ENCODE measurements around the gene ZNF726.

DNA sequence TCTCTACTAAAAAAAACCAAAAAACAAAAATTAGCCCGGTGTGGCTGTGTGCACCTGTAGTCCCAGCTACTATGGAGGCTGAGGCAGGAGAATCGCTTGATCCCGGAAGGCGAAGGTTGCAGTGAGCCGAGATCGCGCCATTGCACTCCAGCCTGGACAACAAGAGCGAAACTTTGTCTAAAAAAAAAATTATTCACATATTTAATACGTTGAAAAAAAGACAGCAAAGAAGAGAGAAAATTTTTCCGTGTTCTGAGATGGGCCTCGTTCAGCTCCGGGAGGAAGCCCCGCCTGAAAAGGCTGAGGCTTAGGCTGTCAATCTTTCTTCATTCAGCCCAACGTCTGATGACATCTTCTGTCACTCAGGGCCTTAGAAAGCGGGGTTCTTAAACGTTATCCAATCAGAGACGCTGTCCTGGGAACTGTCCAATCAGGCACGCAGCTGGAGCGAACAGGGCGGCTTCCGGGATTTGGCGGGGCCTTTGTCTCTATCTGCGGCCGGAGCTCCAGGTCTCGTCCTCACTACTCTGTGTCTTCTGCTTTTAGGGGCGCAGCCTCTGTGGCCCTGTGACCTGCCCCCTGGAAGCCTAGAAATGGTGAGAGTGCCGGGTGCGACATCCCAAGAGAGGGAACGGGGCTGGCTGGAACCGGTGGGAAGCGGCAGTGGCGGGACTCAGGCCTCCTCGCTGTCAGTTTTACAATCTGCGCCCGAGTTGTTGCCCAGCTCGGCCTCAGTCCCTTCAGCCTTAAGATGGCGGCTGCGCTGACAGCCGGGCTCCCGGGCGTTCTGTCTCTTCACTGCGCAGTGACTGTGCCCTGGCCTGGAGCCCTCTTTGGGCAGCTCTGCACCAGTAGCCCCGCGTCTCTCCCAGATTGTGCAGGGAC, at the start of gene ZNF726:
- no peak for TF ChIP-seq POLR2A (IDR thresholded peaks at IDR 0.05)
- TF ChIP-seq, protein P1, sequence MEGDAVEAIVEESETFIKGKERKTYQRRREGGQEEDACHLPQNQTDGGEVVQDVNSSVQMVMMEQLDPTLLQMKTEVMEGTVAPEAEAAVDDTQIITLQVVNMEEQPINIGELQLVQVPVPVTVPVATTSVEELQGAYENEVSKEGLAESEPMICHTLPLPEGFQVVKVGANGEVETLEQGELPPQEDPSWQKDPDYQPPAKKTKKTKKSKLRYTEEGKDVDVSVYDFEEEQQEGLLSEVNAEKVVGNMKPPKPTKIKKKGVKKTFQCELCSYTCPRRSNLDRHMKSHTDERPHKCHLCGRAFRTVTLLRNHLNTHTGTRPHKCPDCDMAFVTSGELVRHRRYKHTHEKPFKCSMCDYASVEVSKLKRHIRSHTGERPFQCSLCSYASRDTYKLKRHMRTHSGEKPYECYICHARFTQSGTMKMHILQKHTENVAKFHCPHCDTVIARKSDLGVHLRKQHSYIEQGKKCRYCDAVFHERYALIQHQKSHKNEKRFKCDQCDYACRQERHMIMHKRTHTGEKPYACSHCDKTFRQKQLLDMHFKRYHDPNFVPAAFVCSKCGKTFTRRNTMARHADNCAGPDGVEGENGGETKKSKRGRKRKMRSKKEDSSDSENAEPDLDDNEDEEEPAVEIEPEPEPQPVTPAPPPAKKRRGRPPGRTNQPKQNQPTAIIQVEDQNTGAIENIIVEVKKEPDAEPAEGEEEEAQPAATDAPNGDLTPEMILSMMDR (IDR thresholded peaks at IDR 0.05): no peak
- no peak for TF ChIP-seq EP300 (IDR thresholded peaks at IDR 0.05)
- peak in 1 of 2 donors; percentile 20 for TF ChIP-seq POLR2AphosphoS5 (IDR thresholded peaks at IDR 0.05)

Measured in upper lobe of left lung (tissue), 4 donors.